ENCODE data around the gene ACTN4.

DNA sequence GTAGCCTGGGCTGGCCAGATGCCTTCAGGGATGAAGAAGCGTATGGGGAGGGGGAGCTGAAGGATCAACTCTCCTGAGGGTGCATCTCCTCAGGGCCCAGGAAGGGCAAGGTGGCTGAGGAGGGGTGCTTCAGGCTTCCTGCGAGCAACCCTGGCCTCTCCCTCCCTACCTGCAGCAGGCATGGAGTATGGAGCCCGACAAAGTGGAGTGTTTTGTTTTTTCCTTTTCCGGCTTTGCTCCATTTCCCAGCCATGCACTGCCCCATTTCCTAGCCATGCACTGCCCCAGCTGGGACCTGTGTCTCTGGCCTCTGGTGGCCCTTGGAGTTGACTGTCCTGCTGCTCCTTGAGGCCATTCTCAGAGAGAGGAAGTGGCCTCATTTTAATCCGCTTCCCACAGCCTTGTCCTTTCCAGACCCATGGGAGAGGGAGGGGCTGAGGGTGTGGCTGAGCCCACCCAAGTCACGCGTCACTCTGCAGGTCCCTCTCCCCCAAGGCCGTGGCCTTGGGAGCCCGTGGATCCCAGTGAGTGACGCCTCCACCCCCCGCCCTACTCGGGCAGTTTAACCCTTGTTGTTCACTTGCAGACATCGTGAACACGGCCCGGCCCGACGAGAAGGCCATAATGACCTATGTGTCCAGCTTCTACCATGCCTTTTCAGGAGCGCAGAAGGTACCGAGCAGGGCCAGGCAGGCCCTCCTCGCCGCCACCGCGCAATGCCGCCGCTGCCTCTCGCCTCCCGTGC, 62.4 kb downstream of the ACTN4 start:
- TF ChIP-seq, protein P1, sequence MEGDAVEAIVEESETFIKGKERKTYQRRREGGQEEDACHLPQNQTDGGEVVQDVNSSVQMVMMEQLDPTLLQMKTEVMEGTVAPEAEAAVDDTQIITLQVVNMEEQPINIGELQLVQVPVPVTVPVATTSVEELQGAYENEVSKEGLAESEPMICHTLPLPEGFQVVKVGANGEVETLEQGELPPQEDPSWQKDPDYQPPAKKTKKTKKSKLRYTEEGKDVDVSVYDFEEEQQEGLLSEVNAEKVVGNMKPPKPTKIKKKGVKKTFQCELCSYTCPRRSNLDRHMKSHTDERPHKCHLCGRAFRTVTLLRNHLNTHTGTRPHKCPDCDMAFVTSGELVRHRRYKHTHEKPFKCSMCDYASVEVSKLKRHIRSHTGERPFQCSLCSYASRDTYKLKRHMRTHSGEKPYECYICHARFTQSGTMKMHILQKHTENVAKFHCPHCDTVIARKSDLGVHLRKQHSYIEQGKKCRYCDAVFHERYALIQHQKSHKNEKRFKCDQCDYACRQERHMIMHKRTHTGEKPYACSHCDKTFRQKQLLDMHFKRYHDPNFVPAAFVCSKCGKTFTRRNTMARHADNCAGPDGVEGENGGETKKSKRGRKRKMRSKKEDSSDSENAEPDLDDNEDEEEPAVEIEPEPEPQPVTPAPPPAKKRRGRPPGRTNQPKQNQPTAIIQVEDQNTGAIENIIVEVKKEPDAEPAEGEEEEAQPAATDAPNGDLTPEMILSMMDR (IDR thresholded peaks at IDR 0.05; ENCODE audit: borderline replicate concordance, extremely low read depth, low read length, poor library complexity, severe bottlenecking) = no peak
- TF ChIP-seq EZH2 (IDR thresholded peaks at IDR 0.05; ENCODE audit: borderline replicate concordance, low read depth, low read length, severe bottlenecking) = no peak

Data from DND-41 (cell line).